Cardiac muscle cell (in vitro differentiated cells and primary cell): Measurements from ENCODE around the gene CACNA2D3. TPM values are rescaled to one million over a fixed set of nuclear protein-coding genes. Genes with fewer than 3 reads are reported as not detected.

Source experiments
- DNase-seq, 2 donors: peaks; one replicate each; pipeline versions ENCODE4 v3.0.0 to v3.0.0-alpha.2; 2010 to 2017; ENCODE audit warnings: low read depth in 1 of 2, low spot score in 1 of 2
- H3K27ac ChIP-seq: fragments of 200-600 bp; sonication (generic); 2 replicates; pipeline ENCODE4 v1.5.1; 2016
- H3K27me3 ChIP-seq: fragments of 200-600 bp; sonication (generic); 2 replicates; pipeline ENCODE4 v1.6.0; 2016; ENCODE audit warnings: control low read depth
- H3K36me3 ChIP-seq: fragments of 200-600 bp; sonication (generic); 2 replicates; pipeline ENCODE4 v1.5.1; 2016; ENCODE audit warnings: control low read depth
- H3K4me1 ChIP-seq: fragments of 200-600 bp; sonication (generic); 2 replicates; pipeline ENCODE4 v1.8.1; 2017; ENCODE audit warnings: low read depth, mild to moderate bottlenecking, mixed run types
- H3K4me3 ChIP-seq: fragments of 200-600 bp; sonication (generic); 2 replicates; pipeline ENCODE4 v1.5.1; 2016; ENCODE audit warnings: mild to moderate bottlenecking
- H3K9me3 ChIP-seq: fragments of 200-600 bp; sonication (generic); 2 replicates; pipeline ENCODE4 v1.5.1; 2017; ENCODE audit warnings: low read depth, mild to moderate bottlenecking, control low read depth
- CTCF ChIP-seq: IDR thresholded peaks from 2 replicates; pipeline ENCODE4 v1.5.1; 2012; ENCODE audit warnings: low read depth, mild to moderate bottlenecking, low read length
- polyA plus RNA-seq: library from polyadenylated mRNA; unstranded; fragments of >200 nt; fragmentation: Nextera tagmentation; extraction: Ambion mirVana; gene quantifications from 2 replicates; pipeline ENCODE4 v1.2.1, GENCODE V29; 2016
- total RNA-seq: library from RNA; depleted of rRNA; stranded (reverse); fragments of >200 nt; gene quantifications from 2 replicates; pipeline ENCODE4 v1.2.3, GENCODE V29; 2016

Gene CACNA2D3
- total and polyA plus RNA-seq, 2 experiments from 2014 or later = 0.45 to 0.59 TPM

- H3K9me3 ChIP-seq = no peaks in the 10 kb centered on the region
- TF ChIP-seq CTCF = no peak
- no peaks in the 10 kb centered on the region for H3K4me1 ChIP-seq
- H3K27ac ChIP-seq = no peak overlapping the region
- H3K4me3 ChIP-seq = no peak overlapping the region
- DNase-seq = peak in 1 of 2 donors; percentile 74
- no peaks in the 10 kb centered on the region for H3K27me3 ChIP-seq
- no peaks in the 10 kb centered on the region for H3K36me3 ChIP-seq
These were observed 254.7 kb downstream of the CACNA2D3 start for GRCh38 chr3:54376939-54377578.

GRCh38 chr3:54378184-54378583 lies 255.8 kb downstream of the CACNA2D3 start:
- DNase-seq = no peak
- no peaks in the 10 kb centered on the region for H3K4me1 ChIP-seq
- TF ChIP-seq CTCF = no peak
- no peak overlapping the region for H3K27ac ChIP-seq
- H3K36me3 ChIP-seq = no peaks in the 10 kb centered on the region
- no peak overlapping the region for H3K4me3 ChIP-seq
- no peaks in the 10 kb centered on the region for H3K27me3 ChIP-seq
- H3K9me3 ChIP-seq = no peaks in the 10 kb centered on the region

DNA sequence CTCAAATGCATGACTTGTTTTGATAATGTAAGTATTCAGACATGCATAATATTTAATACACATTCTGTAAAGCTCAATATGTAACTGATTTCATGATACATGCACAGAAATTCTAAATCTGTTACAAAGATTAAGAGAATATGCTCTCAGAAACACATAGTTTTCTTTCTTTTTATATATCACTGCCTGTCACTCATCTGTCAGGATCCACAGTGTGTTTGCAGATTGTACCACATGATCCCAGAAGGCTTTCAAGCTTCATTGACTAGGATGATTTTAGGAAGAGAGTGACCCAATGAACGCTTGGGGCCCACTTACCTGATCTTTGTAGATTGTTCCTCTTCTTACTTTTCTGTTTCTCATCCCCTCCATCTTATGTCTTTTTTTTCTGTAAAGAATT lies 261.9 kb downstream of the CACNA2D3 start:
- Histone ChIP-seq H3K27ac (no peak overlapping the region), H3K4me3 (no peak overlapping the region), H3K4me1 (no peaks in the 10 kb centered on the region), H3K27me3 (no peaks in the 10 kb centered on the region), H3K9me3 (no peaks in the 10 kb centered on the region), H3K36me3 (no peaks in the 10 kb centered on the region)
- TF ChIP-seq CTCF = no peak
- no peak for DNase-seq

DNA sequence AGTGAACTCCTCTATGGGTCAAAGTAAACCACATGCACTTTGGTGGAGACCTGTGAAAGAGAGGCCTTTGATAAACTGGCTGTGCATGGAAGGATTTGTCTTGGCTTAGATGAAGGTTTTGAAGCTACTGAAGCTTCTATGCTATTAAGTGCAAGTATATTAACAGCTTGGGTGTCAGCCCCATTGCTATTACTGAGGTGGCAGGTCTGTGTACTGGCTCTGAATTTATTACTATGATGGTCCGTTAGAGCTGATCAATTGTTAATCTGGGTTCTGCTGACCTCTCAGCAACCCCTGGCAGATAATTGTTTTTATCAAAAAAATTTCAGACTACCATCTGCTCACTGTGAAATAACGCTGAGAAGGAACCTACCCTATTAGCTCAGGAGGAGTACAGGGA lies 268.2 kb downstream of the CACNA2D3 start:
- H3K9me3 ChIP-seq = no peaks in the 10 kb centered on the region
- no peaks in the 10 kb centered on the region for H3K36me3 ChIP-seq
- no peak for DNase-seq
- H3K27ac ChIP-seq = no peak overlapping the region
- H3K4me3 ChIP-seq = no peak overlapping the region
- TF ChIP-seq CTCF = no peak
- no peaks in the 10 kb centered on the region for H3K27me3 ChIP-seq
- H3K4me1 ChIP-seq = no peaks in the 10 kb centered on the region

DNA sequence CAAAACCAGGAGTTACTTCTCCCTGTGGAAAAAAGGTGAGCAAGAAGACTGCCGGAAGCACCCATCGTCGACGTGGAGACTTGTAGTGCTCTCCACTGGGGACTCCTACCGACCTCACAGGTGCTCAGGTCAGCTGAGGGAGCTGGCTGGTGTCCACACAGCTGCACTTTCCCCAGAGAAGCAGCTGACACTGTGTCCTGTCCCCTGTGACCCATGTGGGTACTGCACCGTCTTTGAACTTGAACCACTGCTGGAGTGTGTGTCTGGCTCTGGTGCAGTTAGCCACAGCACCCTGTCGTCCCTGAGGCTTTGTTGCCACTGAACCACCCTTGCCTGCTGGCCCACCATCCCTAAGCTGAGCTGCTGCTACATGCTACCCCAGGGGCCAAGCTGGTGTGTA lies 270.8 kb downstream of the CACNA2D3 start:
- Histone ChIP-seq H3K36me3 (no peaks in the 10 kb centered on the region), H3K27me3 (no peaks in the 10 kb centered on the region), H3K4me1 (no peaks in the 10 kb centered on the region), H3K27ac (no peak overlapping the region), H3K4me3 (no peak overlapping the region), H3K9me3 (no peaks in the 10 kb centered on the region)
- no peak for TF ChIP-seq CTCF
- no peak for DNase-seq
